ENCODE data around the gene SETBP1.

The SETBP1 gene

DNA sequence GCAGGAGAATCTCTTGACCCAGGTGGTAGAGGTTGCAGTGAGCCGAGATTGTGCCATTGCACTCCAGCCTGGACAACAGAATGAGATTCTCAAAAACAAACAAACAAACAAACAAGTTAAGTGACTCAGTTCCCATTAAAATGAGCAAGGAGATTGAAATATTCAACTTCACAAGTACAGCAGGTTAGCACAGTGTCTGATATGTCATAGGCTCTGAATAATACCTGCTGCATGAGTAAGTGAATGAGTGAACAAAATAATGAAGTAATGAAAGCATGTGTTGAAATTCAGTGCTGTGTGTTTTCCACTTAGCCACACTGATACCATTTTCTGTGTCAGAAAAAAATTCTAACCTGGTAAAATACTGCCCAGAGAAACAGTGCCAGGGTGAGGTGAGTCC is 41.9 kb upstream of the SETBP1 start:
- TF ChIP-seq TOX (CRISPR knock-in tag; IDR thresholded peaks at IDR 0.05; ENCODE audit: borderline replicate concordance) = no peak
- no peak for TF ChIP-seq TCF4 (CRISPR knock-in tag; IDR thresholded peaks at IDR 0.05; ENCODE audit: borderline replicate concordance)
- no peak for TF ChIP-seq ARNTL (CRISPR knock-in tag; IDR thresholded peaks at IDR 0.05; ENCODE audit: borderline replicate concordance, low read depth)
- TF ChIP-seq, protein P1, sequence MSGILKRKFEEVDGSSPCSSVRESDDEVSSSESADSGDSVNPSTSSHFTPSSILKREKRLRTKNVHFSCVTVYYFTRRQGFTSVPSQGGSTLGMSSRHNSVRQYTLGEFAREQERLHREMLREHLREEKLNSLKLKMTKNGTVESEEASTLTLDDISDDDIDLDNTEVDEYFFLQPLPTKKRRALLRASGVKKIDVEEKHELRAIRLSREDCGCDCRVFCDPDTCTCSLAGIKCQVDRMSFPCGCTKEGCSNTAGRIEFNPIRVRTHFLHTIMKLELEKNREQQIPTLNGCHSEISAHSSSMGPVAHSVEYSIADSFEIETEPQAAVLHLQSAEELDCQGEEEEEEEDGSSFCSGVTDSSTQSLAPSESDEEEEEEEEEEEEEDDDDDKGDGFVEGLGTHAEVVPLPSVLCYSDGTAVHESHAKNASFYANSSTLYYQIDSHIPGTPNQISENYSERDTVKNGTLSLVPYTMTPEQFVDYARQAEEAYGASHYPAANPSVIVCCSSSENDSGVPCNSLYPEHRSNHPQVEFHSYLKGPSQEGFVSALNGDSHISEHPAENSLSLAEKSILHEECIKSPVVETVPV (CRISPR knock-in tag; IDR thresholded peaks at IDR 0.05) = no peak
- TF ChIP-seq, protein P2, sequence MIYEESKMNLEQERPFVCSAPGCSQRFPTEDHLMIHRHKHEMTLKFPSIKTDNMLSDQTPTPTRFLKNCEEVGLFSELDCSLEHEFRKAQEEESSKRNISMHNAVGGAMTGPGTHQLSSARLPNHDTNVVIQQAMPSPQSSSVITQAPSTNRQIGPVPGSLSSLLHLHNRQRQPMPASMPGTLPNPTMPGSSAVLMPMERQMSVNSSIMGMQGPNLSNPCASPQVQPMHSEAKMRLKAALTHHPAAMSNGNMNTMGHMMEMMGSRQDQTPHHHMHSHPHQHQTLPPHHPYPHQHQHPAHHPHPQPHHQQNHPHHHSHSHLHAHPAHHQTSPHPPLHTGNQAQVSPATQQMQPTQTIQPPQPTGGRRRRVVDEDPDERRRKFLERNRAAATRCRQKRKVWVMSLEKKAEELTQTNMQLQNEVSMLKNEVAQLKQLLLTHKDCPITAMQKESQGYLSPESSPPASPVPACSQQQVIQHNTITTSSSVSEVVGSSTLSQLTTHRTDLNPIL (CRISPR knock-in tag; IDR thresholded peaks at IDR 0.05; ENCODE audit: low read depth) = no peak
- no peak for TF ChIP-seq RARB (CRISPR knock-in tag; IDR thresholded peaks at IDR 0.05)
- TF ChIP-seq GLIS3 (CRISPR knock-in tag; IDR thresholded peaks at IDR 0.05) = no peak
- TF ChIP-seq ZNF70 (CRISPR knock-in tag; IDR thresholded peaks at IDR 0.05) = no peak
- no peak for TF ChIP-seq SNAI2 (CRISPR knock-in tag; IDR thresholded peaks at IDR 0.05)
- no peak for TF ChIP-seq PPARA (CRISPR knock-in tag; IDR thresholded peaks at IDR 0.05; ENCODE audit: borderline replicate concordance)
- TF ChIP-seq, protein P3, sequence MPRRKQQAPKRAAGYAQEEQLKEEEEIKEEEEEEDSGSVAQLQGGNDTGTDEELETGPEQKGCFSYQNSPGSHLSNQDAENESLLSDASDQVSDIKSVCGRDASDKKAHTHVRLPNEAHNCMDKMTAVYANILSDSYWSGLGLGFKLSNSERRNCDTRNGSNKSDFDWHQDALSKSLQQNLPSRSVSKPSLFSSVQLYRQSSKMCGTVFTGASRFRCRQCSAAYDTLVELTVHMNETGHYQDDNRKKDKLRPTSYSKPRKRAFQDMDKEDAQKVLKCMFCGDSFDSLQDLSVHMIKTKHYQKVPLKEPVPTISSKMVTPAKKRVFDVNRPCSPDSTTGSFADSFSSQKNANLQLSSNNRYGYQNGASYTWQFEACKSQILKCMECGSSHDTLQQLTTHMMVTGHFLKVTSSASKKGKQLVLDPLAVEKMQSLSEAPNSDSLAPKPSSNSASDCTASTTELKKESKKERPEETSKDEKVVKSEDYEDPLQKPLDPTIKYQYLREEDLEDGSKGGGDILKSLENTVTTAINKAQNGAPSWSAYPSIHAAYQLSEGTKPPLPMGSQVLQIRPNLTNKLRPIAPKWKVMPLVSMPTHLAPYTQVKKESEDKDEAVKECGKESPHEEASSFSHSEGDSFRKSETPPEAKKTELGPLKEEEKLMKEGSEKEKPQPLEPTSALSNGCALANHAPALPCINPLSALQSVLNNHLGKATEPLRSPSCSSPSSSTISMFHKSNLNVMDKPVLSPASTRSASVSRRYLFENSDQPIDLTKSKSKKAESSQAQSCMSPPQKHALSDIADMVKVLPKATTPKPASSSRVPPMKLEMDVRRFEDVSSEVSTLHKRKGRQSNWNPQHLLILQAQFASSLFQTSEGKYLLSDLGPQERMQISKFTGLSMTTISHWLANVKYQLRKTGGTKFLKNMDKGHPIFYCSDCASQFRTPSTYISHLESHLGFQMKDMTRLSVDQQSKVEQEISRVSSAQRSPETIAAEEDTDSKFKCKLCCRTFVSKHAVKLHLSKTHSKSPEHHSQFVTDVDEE (CRISPR knock-in tag; IDR thresholded peaks at IDR 0.05) = no peak
- TF ChIP-seq OSR1 (CRISPR knock-in tag; IDR thresholded peaks at IDR 0.05) = no peak
- ATAC-seq = no peak

DNA sequence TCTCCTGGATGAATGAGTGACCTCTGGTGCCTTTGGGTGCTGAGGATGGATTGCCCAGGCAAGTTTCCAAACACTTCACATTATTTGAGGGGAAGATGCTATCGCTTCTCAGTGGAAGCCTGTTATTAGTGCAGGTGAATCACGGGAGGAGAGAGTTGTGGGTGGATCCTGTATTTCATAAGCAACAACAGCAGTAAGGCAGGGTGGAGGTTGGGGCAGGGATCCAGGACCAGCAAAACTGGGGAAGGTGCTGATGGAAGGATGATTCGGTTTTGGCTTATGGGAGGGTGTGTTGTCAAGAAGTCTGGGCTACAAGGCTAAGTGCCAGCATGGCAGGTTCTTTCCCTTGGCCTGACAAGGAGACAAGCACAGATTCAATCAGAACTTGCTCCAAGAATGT is 37.7 kb upstream of the SETBP1 start:
- no peak for ATAC-seq
- no peak for TF ChIP-seq RARB (CRISPR knock-in tag; IDR thresholded peaks at IDR 0.05)
- TF ChIP-seq, protein P1 (CRISPR knock-in tag; IDR thresholded peaks at IDR 0.05) = no peak
- no peak for TF ChIP-seq PPARA (CRISPR knock-in tag; IDR thresholded peaks at IDR 0.05; ENCODE audit: borderline replicate concordance)
- no peak for TF ChIP-seq BACH2 (CRISPR knock-in tag; IDR thresholded peaks at IDR 0.05; ENCODE audit: borderline replicate concordance)
- no peak for TF ChIP-seq CSDC2 (CRISPR knock-in tag; IDR thresholded peaks at IDR 0.05)
- TF ChIP-seq, protein P3 (CRISPR knock-in tag; IDR thresholded peaks at IDR 0.05) = no peak
- no peak for TF ChIP-seq TCF4 (CRISPR knock-in tag; IDR thresholded peaks at IDR 0.05; ENCODE audit: borderline replicate concordance)
- TF ChIP-seq TOX (CRISPR knock-in tag; IDR thresholded peaks at IDR 0.05; ENCODE audit: borderline replicate concordance) = no peak
- TF ChIP-seq ARNTL (CRISPR knock-in tag; IDR thresholded peaks at IDR 0.05; ENCODE audit: borderline replicate concordance, low read depth) = no peak
- no peak for TF ChIP-seq ZFP3 (CRISPR knock-in tag; IDR thresholded peaks at IDR 0.05)
- TF ChIP-seq OSR1 (CRISPR knock-in tag; IDR thresholded peaks at IDR 0.05) = no peak

DNA sequence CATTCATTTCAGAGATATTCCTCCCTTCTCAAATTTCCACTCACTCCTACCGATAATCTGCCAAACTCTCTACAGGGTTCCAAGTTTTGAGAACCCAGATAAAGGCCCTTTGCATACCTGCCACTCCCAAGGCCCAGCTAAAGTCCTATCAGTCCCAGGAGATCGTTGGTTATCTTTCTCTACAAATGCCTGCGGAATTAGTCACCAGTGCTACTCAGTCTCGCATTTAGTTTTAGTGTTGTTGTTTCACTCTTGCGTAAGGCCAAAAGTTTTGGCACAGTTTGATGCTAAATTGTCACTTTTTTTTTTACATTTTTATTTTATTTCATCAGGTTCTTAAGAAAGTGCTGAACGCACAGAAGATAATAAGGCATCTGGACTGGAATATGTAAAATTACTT is 29.2 kb upstream of the SETBP1 start:
- ATAC-seq = peak; percentile 56; the same call in 1 of the 3 replicates

More for the DNA sequence above, 29.2 kb upstream of the SETBP1 start:
- peak; percentile 53 for TF ChIP-seq ISL1 (CRISPR knock-in tag; IDR thresholded peaks at IDR 0.05)
- TF ChIP-seq, protein P1 (CRISPR knock-in tag; IDR thresholded peaks at IDR 0.05) = no peak

All from SK-N-SH treated with all-trans-retinoic acid at 6 μM for 48 hours (cell line).